ENCODE measurements around the gene LAMA5. TPM values are rescaled to one million over a fixed set of nuclear protein-coding genes. Genes with fewer than 3 reads are reported as not detected.

LAMA5 gene
- total RNA-seq, 1 experiment from 2014 or later = 321 TPM

DNA sequence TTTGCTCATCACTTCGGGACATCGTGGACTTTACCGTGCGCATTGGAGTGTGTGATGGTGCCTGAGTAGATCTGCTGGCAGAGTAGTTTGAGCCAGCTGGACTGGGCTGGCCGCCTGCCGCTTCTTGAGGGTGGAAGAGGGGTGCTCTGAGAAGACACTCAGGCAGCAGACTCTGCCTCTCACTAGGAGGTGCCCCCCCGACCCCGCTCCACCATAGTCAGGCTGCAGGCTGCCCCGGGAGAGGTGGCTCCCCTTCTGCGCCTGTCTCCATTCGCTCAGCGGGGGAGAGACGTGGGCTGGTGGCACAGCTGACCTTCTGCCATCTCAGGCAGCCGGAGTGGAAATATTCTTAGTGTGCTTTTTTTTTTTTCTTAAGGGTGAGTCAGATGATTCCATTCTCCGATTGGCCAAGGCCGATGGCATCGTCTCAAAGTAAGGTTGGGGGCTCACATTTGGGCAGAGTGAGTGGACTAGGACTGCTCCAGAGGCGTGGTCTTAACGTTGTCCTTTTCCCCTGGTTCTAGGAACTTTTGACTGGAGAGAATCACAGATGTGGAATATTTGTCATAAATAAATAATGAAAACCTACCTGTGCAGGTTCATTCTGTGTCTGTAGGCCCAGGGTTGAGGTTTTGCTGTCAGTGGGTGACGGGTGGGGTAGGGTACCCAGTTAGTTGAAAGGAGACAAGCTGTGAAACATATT, 21.0 kb upstream of the LAMA5 start:
- intact Hi-C loops (cut with micrococcal nuclease) = loop anchor here (1.0 kb wide), 1 partner anchor 86 kb away; the partner anchor contains the start of gene ADRM1

More for the DNA sequence above, 21.0 kb upstream of the LAMA5 start:
- H3K36me3 ChIP-seq (ENCODE audit: control insufficient read depth in 1 of 2, insufficient read depth in 2 of 2, low read length in 2 of 2) = peaks cover 8 to 22% of the 10 kb centered on the region in 2 experiments
- no TSS peak for BruUV-seq (replicated peaks)
- H2AFZ ChIP-seq (ENCODE audit: low read depth, low read length, poor library complexity, severe bottlenecking) = no peak overlapping the region
- H3K79me2 ChIP-seq (ENCODE audit: insufficient read depth, low read length) = peaks cover 62% of the 10 kb centered on the region
- no peak for ATAC-seq
- ChIA-PET CTCF (no interaction called here), POLR2A (interaction anchor here (1.1 to 1.4 kb wide), 2 partner anchors 22 to 403 kb away, joined by 3 to 6 read pairs; no protein-coding TSS in a partner anchor), RAD21 (ENCODE audit: low non-redundant PET in 1 of 2, low total read pairs in 2 of 2, uncharacterized antibody in 2 of 2, unreplicated experiment in 2 of 2) (no interaction called here)
- peak overlapping the region; percentile 99 for H3K9ac ChIP-seq (ENCODE audit: low read length)
- TF ChIP-seq ZFX (IDR thresholded peaks at IDR 0.05) (no peak), JUND (IDR thresholded peaks at IDR 0.05) (no peak), CTCF (IDR thresholded peaks at IDR 0.05 in 2 of 3, conservative IDR thresholded peaks at IDR 0.05 in 1 of 3; ENCODE audit: borderline replicate concordance in 1 of 3, insufficient read depth in 1 of 3, low read depth in 2 of 3, low read length in 2 of 3) (no peak), YY1 (IDR thresholded peaks at IDR 0.05; ENCODE audit: extremely low read depth, insufficient replicate concordance, low read depth, low read length) (no peak), SRF (IDR thresholded peaks at IDR 0.05; ENCODE audit: low read depth) (no peak), EZH2 (IDR thresholded peaks at IDR 0.05) (no peak), EGR1 (IDR thresholded peaks at IDR 0.05; ENCODE audit: low read depth) (no peak), POLR2A (IDR thresholded peaks at IDR 0.05; ENCODE audit: borderline replicate concordance, extremely low read depth, insufficient read depth, insufficient read length) (no peak), POLR2AphosphoS5 (IDR thresholded peaks at IDR 0.05; ENCODE audit: low read depth, low read length) (no peak), RAD21 (IDR thresholded peaks at IDR 0.05; ENCODE audit: low read depth) (no peak)
- TF ChIP-seq, protein P1, sequence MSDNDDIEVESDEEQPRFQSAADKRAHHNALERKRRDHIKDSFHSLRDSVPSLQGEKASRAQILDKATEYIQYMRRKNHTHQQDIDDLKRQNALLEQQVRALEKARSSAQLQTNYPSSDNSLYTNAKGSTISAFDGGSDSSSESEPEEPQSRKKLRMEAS (IDR thresholded peaks at IDR 0.05) = no peak
- H3K4me2 ChIP-seq (ENCODE audit: low read length) = peak overlapping the region; percentile 88
- peak overlapping the region; percentile 98 to 100 for H3K4me3 ChIP-seq (replicated peaks in 1 of 2; ENCODE audit: low read depth in 1 of 2, low read length in 2 of 2)
- H3K9me2 ChIP-seq (ENCODE audit: insufficient read depth) = no peaks in the 10 kb centered on the region
- no peaks in the 10 kb centered on the region for H3K9me3 ChIP-seq (ENCODE audit: control insufficient read depth in 1 of 2, insufficient read depth in 1 of 2, low read depth in 1 of 2, low read length in 2 of 2)
- no peaks in the 10 kb centered on the region for H3K27me3 ChIP-seq (ENCODE audit: insufficient read depth, low read length)
- peaks cover 8 to 26% of the 10 kb centered on the region in 2 experiments; a peak in 3 of 4 replicates for H3K4me1 ChIP-seq (ENCODE audit: control insufficient read depth in 1 of 2, insufficient read depth in 2 of 2, low read length in 2 of 2)
- peaks cover 9% of the 10 kb centered on the region; the same call in 1 of the 2 replicates for H4K20me1 ChIP-seq (ENCODE audit: insufficient read depth)
- H3K27ac ChIP-seq (ENCODE audit: low read depth, low read length) = peak overlapping the region; percentile 95
- DNase-seq (ENCODE audit: low read depth, low spot score) = no peak
